Measurements from ENCODE around the gene ORMDL3. TPM values are rescaled to one million over a fixed set of nuclear protein-coding genes. Genes with fewer than 3 reads are reported as not detected.

The ORMDL3 gene
- total RNA-seq = 10 to 100 TPM; 37.0 to 42.3 (median 39.3) TPM
- 46.6 TPM for polyA plus RNA-seq
- long read RNA-seq, donor 1, partial matches to known transcripts = 0 of 2 reads
- long read RNA-seq, donor 1, other reads (novel, unspliced or antisense) = 2 of 2 reads
- long read RNA-seq, donor 2, partial matches to known transcripts = 0 of 1 reads
- long read RNA-seq, donor 2, other reads (novel, unspliced or antisense) = 0 of 1 reads
- long read RNA-seq, donor 3, transcript ORMDL3-201 (4 exons, 2,111 nt) = minor isoform, 19 of 41 reads
- long read RNA-seq, donor 3, transcript ORMDL3-204 (4 exons, 2,106 nt) = major isoform, 20 of 41 reads
- long read RNA-seq, donor 3, partial matches to known transcripts = 0 of 41 reads
- long read RNA-seq, donor 3, other reads (novel, unspliced or antisense) = 2 of 41 reads
- long read RNA-seq, donor 4, partial matches to known transcripts = 1 of 3 reads
- long read RNA-seq, donor 4, other reads (novel, unspliced or antisense) = 1 of 3 reads

GRCh38 chr17:39927101-39927928, at the start of gene ORMDL3, which contains the start of gene LRRC3C:
TSS of gene ORMDL3 (minus strand) at chr17:39927601. CDS start at chr17:39924203, 3,398 bp downstream.
TSS of gene LRRC3C (plus strand) at chr17:39927732. CDS start at chr17:39941524, 13,792 bp downstream.
- intact Hi-C loops (cut with DNase I) = no loop called here
- Histone ChIP-seq H3K4me3 (ENCODE audit: low read length) (peak within 1 kb of the TSS; percentile 66), H3K4me1 (ENCODE audit: control insufficient read depth, insufficient read depth, low read length) (peaks cover 6% of the 10 kb centered on the region), H3K27me3 (ENCODE audit: control insufficient read depth, insufficient read depth) (no peaks in the 10 kb centered on the region), H3K27ac (ENCODE audit: low read length) (peak within 1 kb of the TSS; percentile 84), H3K9me3 (ENCODE audit: control insufficient read depth, low read length) (no peaks in the 10 kb centered on the region)
- ATAC-seq (peak; percentile 93 to 96), DNase-seq (peak; percentile 95 to 98 (median 97))
- WGBS = 1% methylated on average over 72 of the region's 72 CpGs

- Histone ChIP-seq H3K4me3 (ENCODE audit: low read length) (no peak overlapping the region), H3K4me1 (ENCODE audit: control insufficient read depth, insufficient read depth, low read length) (no peaks in the 10 kb centered on the region), H3K27me3 (ENCODE audit: control insufficient read depth, insufficient read depth) (no peaks in the 10 kb centered on the region), H3K27ac (ENCODE audit: low read length) (no peak overlapping the region), H3K9me3 (ENCODE audit: control insufficient read depth, low read length) (no peaks in the 10 kb centered on the region)
- no peak for DNase-seq
- ATAC-seq = no peak
- intact Hi-C loops (cut with DNase I) = no loop called here
- WGBS = 64% methylated on average over 4 of the region's 4 CpGs
Observed at GRCh38 chr17:39975801-39976200, 48.4 kb upstream of the ORMDL3 start.

GRCh38 chr17:39974433-39974832, 47.0 kb upstream of the ORMDL3 start:
- intact Hi-C loops (cut with DNase I) = no loop called here
- no peaks in the 10 kb centered on the region for H3K27me3 ChIP-seq (ENCODE audit: control insufficient read depth, insufficient read depth)
- H3K9me3 ChIP-seq (ENCODE audit: control insufficient read depth, low read length) = no peaks in the 10 kb centered on the region
- no peak for ATAC-seq
- 73% methylated on average over 5 of the region's 5 CpGs for WGBS
- DNase-seq = no peak
- H3K27ac ChIP-seq (ENCODE audit: low read length) = no peak overlapping the region
- no peaks in the 10 kb centered on the region for H3K4me1 ChIP-seq (ENCODE audit: control insufficient read depth, insufficient read depth, low read length)
- H3K4me3 ChIP-seq (ENCODE audit: low read length) = no peak overlapping the region

GRCh38 chr17:39973496-39973895, 46.1 kb upstream of the ORMDL3 start:
- ATAC-seq = no peak
- no peaks in the 10 kb centered on the region for H3K4me1 ChIP-seq (ENCODE audit: control insufficient read depth, insufficient read depth, low read length)
- no peak overlapping the region for H3K4me3 ChIP-seq (ENCODE audit: low read length)
- H3K27me3 ChIP-seq (ENCODE audit: control insufficient read depth, insufficient read depth) = no peaks in the 10 kb centered on the region
- H3K27ac ChIP-seq (ENCODE audit: low read length) = no peak overlapping the region
- no peak for DNase-seq
- 81% methylated on average over 2 of the region's 2 CpGs for WGBS
- intact Hi-C loops (cut with DNase I) = no loop called here
- no peaks in the 10 kb centered on the region for H3K9me3 ChIP-seq (ENCODE audit: control insufficient read depth, low read length)

GRCh38 chr17:39972271-39972670, 44.9 kb upstream of the ORMDL3 start:
- Histone ChIP-seq H3K4me3 (ENCODE audit: low read length) (no peak overlapping the region), H3K9me3 (ENCODE audit: control insufficient read depth, low read length) (no peaks in the 10 kb centered on the region), H3K27ac (ENCODE audit: low read length) (no peak overlapping the region), H3K27me3 (ENCODE audit: control insufficient read depth, insufficient read depth) (no peaks in the 10 kb centered on the region), H3K4me1 (ENCODE audit: control insufficient read depth, insufficient read depth, low read length) (no peaks in the 10 kb centered on the region)
- WGBS = 22% methylated on average over 3 of the region's 3 CpGs
- peak in 1 of 2 donors; percentile 33 for ATAC-seq
- DNase-seq = no peak
- intact Hi-C loops (cut with DNase I) = no loop called here

- intact Hi-C loops (cut with DNase I) = no loop called here
- DNase-seq = no peak
- Histone ChIP-seq H3K27me3 (ENCODE audit: control insufficient read depth, insufficient read depth) (no peaks in the 10 kb centered on the region), H3K4me1 (ENCODE audit: control insufficient read depth, insufficient read depth, low read length) (no peaks in the 10 kb centered on the region), H3K9me3 (ENCODE audit: control insufficient read depth, low read length) (no peaks in the 10 kb centered on the region), H3K27ac (ENCODE audit: low read length) (no peak overlapping the region), H3K4me3 (ENCODE audit: low read length) (no peak overlapping the region)
- ATAC-seq = no peak
- WGBS = 81% methylated on average over 4 of the region's 4 CpGs
Observed at GRCh38 chr17:39971076-39971603, 43.7 kb upstream of the ORMDL3 start.

- DNase-seq (no peak), ATAC-seq (no peak)
- 61% methylated on average over 7 of the region's 7 CpGs for WGBS
- Histone ChIP-seq H3K4me3 (ENCODE audit: low read length) (no peak overlapping the region), H3K27me3 (ENCODE audit: control insufficient read depth, insufficient read depth) (no peaks in the 10 kb centered on the region), H3K4me1 (ENCODE audit: control insufficient read depth, insufficient read depth, low read length) (no peaks in the 10 kb centered on the region), H3K9me3 (ENCODE audit: control insufficient read depth, low read length) (no peaks in the 10 kb centered on the region), H3K27ac (ENCODE audit: low read length) (no peak overlapping the region)
- intact Hi-C loops (cut with DNase I) = no loop called here
Observed at GRCh38 chr17:39970157-39970692, 42.8 kb upstream of the ORMDL3 start.

GRCh38 chr17:39969375-39969774, 42.0 kb upstream of the ORMDL3 start:
- H3K27ac ChIP-seq (ENCODE audit: low read length) = no peak overlapping the region
- intact Hi-C loops (cut with DNase I) = loop anchor here in 1 of 4 donors (10.0 kb wide), 1 partner anchor 95 kb away; no protein-coding TSS in a partner anchor
- WGBS = 61% methylated on average over 6 of the region's 6 CpGs
- H3K4me3 ChIP-seq (ENCODE audit: low read length) = no peak overlapping the region
- no peak for ATAC-seq
- no peaks in the 10 kb centered on the region for H3K4me1 ChIP-seq (ENCODE audit: control insufficient read depth, insufficient read depth, low read length)
- H3K27me3 ChIP-seq (ENCODE audit: control insufficient read depth, insufficient read depth) = no peaks in the 10 kb centered on the region
- DNase-seq = no peak
- H3K9me3 ChIP-seq (ENCODE audit: control insufficient read depth, low read length) = no peaks in the 10 kb centered on the region

GRCh38 chr17:39968761-39969160, 41.4 kb upstream of the ORMDL3 start:
- Histone ChIP-seq H3K4me1 (ENCODE audit: control insufficient read depth, insufficient read depth, low read length) (no peaks in the 10 kb centered on the region), H3K27ac (ENCODE audit: low read length) (no peak overlapping the region)

GRCh38 chr17:39966771-39967170, 39.4 kb upstream of the ORMDL3 start:
- intact Hi-C loops (cut with DNase I) = loop anchor here in 1 of 4 donors (10.0 kb wide), 1 partner anchor 92 kb away; no protein-coding TSS in a partner anchor
- Histone ChIP-seq H3K9me3 (ENCODE audit: control insufficient read depth, low read length) (no peaks in the 10 kb centered on the region), H3K4me3 (ENCODE audit: low read length) (no peak overlapping the region), H3K27ac (ENCODE audit: low read length) (no peak overlapping the region), H3K27me3 (ENCODE audit: control insufficient read depth, insufficient read depth) (no peaks in the 10 kb centered on the region), H3K4me1 (ENCODE audit: control insufficient read depth, insufficient read depth, low read length) (no peaks in the 10 kb centered on the region)
- ATAC-seq (no peak), DNase-seq (no peak)
- 84% methylated on average over 6 of the region's 6 CpGs for WGBS

More at GRCh38 chr17:39968761-39969160, 41.4 kb upstream of the ORMDL3 start:
- DNase-seq (no peak), ATAC-seq (no peak)
- 70% methylated on average over 2 of the region's 2 CpGs for WGBS
- no peak overlapping the region for H3K4me3 ChIP-seq (ENCODE audit: low read length)
- no peaks in the 10 kb centered on the region for H3K27me3 ChIP-seq (ENCODE audit: control insufficient read depth, insufficient read depth)
- intact Hi-C loops (cut with DNase I) = loop anchor here in 1 of 4 donors (10.0 kb wide), 1 partner anchor 94 kb away; no protein-coding TSS in a partner anchor
- no peaks in the 10 kb centered on the region for H3K9me3 ChIP-seq (ENCODE audit: control insufficient read depth, low read length)
